Measurements from ENCODE around the gene LDLRAP1. TPM values are rescaled to one million over a fixed set of nuclear protein-coding genes. Genes with fewer than 3 reads are reported as not detected.

LDLRAP1 gene
- total and polyA plus RNA-seq, 2 donors (not counting 1 experiment from before 2014, with no cell fraction given) = 7.3 to 21.0 TPM

DNA sequence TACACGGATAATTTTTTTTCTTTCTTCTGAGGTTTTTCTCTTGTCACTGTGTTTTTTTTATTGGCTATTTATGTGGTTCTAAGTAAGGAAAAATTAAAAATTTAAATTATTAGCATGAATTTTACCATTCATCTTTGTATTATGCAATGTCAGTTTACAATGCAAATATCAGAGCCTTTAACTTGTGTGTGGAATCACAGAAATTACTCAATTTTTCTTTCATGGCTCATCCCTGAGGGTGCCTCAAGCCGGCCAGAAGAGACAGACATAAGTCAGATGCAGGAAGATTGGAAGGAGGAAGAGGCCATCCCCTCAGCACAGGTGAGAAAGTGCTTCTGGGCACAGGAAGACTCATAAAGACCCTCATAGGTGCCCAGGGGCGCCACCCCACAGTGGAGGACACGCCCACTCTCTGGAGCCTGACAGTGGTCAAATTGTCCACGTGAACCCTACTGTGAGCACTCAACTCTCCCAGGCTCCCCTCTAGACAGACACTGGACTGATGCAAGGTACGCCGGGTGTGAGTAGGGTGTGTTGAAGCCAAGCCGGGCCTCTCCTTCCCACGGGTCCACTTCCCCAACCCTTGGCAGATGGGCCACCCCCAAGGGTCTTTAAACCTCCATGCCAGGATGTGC lies 9.5 kb upstream of the LDLRAP1 start:
- H3K79me2 ChIP-seq (ENCODE audit: control insufficient read depth, insufficient read depth, low read length) = no peaks in the 10 kb centered on the region
- H3K4me3 ChIP-seq (replicated peaks in 1 of 4; ENCODE audit: control extremely low read depth in 1 of 4, insufficient read depth in 1 of 4, low read depth in 3 of 4, low read length in 4 of 4) = no peak overlapping the region
- peaks cover 8% of the 10 kb centered on the region for H3K27me3 ChIP-seq (ENCODE audit: control insufficient read depth, insufficient read depth, low read length)
- H3K9me3 ChIP-seq (ENCODE audit: control insufficient read depth, insufficient read depth, low read depth, low read length) = no peaks in the 10 kb centered on the region
- H3K9ac ChIP-seq (ENCODE audit: insufficient read depth, low read length) = no peak overlapping the region
- H3K27ac ChIP-seq (ENCODE audit: insufficient read depth, low read length) = no peak overlapping the region
- no peak overlapping the region for H3K4me2 ChIP-seq (ENCODE audit: extremely low read depth, insufficient read depth, low read length)
- TF ChIP-seq CTCF (conservative IDR thresholded peaks at IDR 0.05 in 1 of 2, IDR thresholded peaks at IDR 0.05 in 1 of 2; ENCODE audit: low read depth in 1 of 2, low read length in 2 of 2) = no peak
- TF ChIP-seq EZH2 (IDR thresholded peaks at IDR 0.05; ENCODE audit: low read length, missing control alignments) = no peak
- no peaks in the 10 kb centered on the region for H4K20me1 ChIP-seq (ENCODE audit: control insufficient read depth, extremely low read depth, insufficient read depth, low read length)
- no peak overlapping the region for H2AFZ ChIP-seq (ENCODE audit: low read length)
- no peak for DNase-seq (ENCODE audit: low read depth in 2 of 2)
- H3K4me1 ChIP-seq (ENCODE audit: control insufficient read depth, extremely low read depth, insufficient read depth, low read length) = no peaks in the 10 kb centered on the region
- no peaks in the 10 kb centered on the region for H3K36me3 ChIP-seq (ENCODE audit: control insufficient read depth, insufficient read depth, low read length)

- H3K27me3 ChIP-seq (ENCODE audit: control insufficient read depth, insufficient read depth, low read length) = peaks cover 8% of the 10 kb centered on the region
- H3K4me1 ChIP-seq (ENCODE audit: control insufficient read depth, extremely low read depth, insufficient read depth, low read length) = no peaks in the 10 kb centered on the region
- H3K9me3 ChIP-seq (ENCODE audit: control insufficient read depth, insufficient read depth, low read depth, low read length) = no peaks in the 10 kb centered on the region
- H3K27ac ChIP-seq (ENCODE audit: insufficient read depth, low read length) = no peak overlapping the region
- no peaks in the 10 kb centered on the region for H4K20me1 ChIP-seq (ENCODE audit: control insufficient read depth, extremely low read depth, insufficient read depth, low read length)
- no peak overlapping the region for H3K4me2 ChIP-seq (ENCODE audit: extremely low read depth, insufficient read depth, low read length)
- H3K4me3 ChIP-seq (replicated peaks in 1 of 4; ENCODE audit: control extremely low read depth in 1 of 4, insufficient read depth in 1 of 4, low read depth in 3 of 4, low read length in 4 of 4) = no peak overlapping the region
- no peak overlapping the region for H3K9ac ChIP-seq (ENCODE audit: insufficient read depth, low read length)
- no peaks in the 10 kb centered on the region for H3K79me2 ChIP-seq (ENCODE audit: control insufficient read depth, insufficient read depth, low read length)
- H2AFZ ChIP-seq (ENCODE audit: low read length) = no peak overlapping the region
- no peaks in the 10 kb centered on the region for H3K36me3 ChIP-seq (ENCODE audit: control insufficient read depth, insufficient read depth, low read length)
- TF ChIP-seq EZH2 (IDR thresholded peaks at IDR 0.05; ENCODE audit: low read length, missing control alignments) (no peak), CTCF (conservative IDR thresholded peaks at IDR 0.05 in 1 of 2, IDR thresholded peaks at IDR 0.05 in 1 of 2; ENCODE audit: low read depth in 1 of 2, low read length in 2 of 2) (no peak)
- no peak for DNase-seq (ENCODE audit: low read depth in 2 of 2)
Observed at GRCh38 chr1:25534410-25534788, 9.0 kb upstream of the LDLRAP1 start.

DNA sequence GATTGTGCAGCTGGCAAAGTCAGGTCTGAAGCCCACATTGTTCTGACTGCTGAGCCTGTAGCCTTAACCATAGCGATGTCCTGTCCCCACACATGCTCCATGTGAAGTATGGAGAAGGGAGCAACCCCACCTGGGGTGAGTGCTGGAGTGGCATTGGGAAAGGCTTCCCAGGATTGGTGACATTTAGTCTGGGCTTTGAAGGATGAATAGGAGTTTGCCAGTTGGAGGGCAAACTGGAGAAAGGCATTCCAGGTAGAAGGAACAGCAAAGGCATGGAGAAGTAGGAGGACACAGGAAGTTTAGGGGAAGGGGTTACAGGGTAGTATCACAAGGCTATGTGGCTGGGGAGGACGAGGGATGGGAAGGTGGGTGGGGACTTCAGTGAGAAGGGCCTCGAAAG lies 7.3 kb upstream of the LDLRAP1 start:
- no peak for DNase-seq (ENCODE audit: low read depth in 2 of 2)
- H3K79me2 ChIP-seq (ENCODE audit: control insufficient read depth, insufficient read depth, low read length) = no peaks in the 10 kb centered on the region
- H4K20me1 ChIP-seq (ENCODE audit: control insufficient read depth, extremely low read depth, insufficient read depth, low read length) = no peaks in the 10 kb centered on the region
- H2AFZ ChIP-seq (ENCODE audit: low read length) = no peak overlapping the region
- H3K4me1 ChIP-seq (ENCODE audit: control insufficient read depth, extremely low read depth, insufficient read depth, low read length) = no peaks in the 10 kb centered on the region
- H3K36me3 ChIP-seq (ENCODE audit: control insufficient read depth, insufficient read depth, low read length) = no peaks in the 10 kb centered on the region
- H3K9ac ChIP-seq (ENCODE audit: insufficient read depth, low read length) = no peak overlapping the region
- no peak overlapping the region for H3K27ac ChIP-seq (ENCODE audit: insufficient read depth, low read length)
- TF ChIP-seq EZH2 (IDR thresholded peaks at IDR 0.05; ENCODE audit: low read length, missing control alignments) (no peak), CTCF (conservative IDR thresholded peaks at IDR 0.05 in 1 of 2, IDR thresholded peaks at IDR 0.05 in 1 of 2; ENCODE audit: low read depth in 1 of 2, low read length in 2 of 2) (no peak)
- no peak overlapping the region for H3K4me3 ChIP-seq (replicated peaks in 1 of 4; ENCODE audit: control extremely low read depth in 1 of 4, insufficient read depth in 1 of 4, low read depth in 3 of 4, low read length in 4 of 4)
- no peaks in the 10 kb centered on the region for H3K9me3 ChIP-seq (ENCODE audit: control insufficient read depth, insufficient read depth, low read depth, low read length)
- H3K4me2 ChIP-seq (ENCODE audit: extremely low read depth, insufficient read depth, low read length) = no peak overlapping the region
- H3K27me3 ChIP-seq (ENCODE audit: control insufficient read depth, insufficient read depth, low read length) = peaks cover 8% of the 10 kb centered on the region

Measured in fibroblast of lung (primary cell).